ENCODE results near the gene CD22.

CD22 gene

DNA sequence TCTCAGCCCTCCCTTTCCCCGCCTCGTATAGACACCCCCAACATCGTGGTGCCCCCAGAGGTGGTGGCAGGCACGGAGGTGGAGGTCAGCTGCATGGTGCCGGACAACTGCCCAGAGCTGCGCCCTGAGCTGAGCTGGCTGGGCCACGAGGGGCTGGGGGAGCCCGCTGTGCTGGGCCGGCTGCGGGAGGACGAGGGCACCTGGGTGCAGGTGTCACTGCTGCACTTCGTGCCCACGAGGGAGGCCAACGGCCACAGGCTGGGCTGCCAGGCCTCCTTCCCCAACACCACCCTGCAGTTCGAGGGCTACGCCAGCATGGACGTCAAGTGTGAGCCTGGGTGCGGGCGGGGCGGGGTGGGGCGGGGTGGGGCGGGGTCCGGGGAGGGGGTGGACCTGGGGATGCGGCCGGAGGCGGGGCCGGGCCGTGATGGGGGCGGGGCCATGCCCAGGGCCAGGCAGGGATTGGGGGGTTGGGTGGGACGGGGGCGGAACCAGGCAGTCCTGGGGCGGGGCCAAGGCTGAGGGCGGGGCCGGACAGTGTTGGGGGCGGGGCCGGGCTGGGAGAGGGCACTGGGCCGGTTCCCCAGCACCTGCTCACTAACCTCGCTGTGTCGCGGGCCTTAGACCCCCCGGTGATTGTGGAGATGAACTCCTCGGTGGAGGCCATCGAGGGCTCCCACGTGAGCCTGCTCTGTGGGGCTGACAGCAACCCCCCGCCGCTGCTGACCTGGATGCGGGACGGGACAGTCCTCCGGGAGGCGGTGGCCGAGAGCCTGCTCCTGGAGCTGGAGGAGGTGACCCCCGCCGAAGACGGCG is 29.3 kb upstream of the CD22 start:
- H3K4me1 ChIP-seq (ENCODE audit: insufficient read depth, low read length): no peaks in the 10 kb centered on the region
- no peak overlapping the region for H3K4me3 ChIP-seq (ENCODE audit: low read length)
- no peaks in the 10 kb centered on the region for H3K9me3 ChIP-seq (ENCODE audit: low read length)
- no peak overlapping the region for H2AFZ ChIP-seq (ENCODE audit: low read depth, low read length)
- H3K27me3 ChIP-seq (ENCODE audit: insufficient read depth, low read length): peaks cover 3% of the 10 kb centered on the region
- no peaks in the 10 kb centered on the region for H3K36me3 ChIP-seq (ENCODE audit: insufficient read depth, low read length)

DNA sequence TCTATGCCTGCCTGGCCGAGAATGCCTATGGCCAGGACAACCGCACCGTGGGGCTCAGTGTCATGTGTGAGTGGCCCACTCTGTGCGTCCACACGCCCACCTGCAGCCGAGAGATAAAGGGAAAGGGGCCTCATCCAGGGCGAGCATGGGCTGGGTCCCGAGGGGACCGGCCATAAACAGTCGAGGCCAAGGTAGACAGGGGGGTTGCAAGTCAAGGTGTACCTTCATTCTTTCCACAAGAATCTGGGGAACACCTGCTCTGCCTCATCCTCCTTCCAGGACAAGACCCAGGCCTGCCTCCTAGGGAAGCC is 28.7 kb upstream of the CD22 start:
- H3K27me3 ChIP-seq (ENCODE audit: insufficient read depth, low read length): peaks cover 3% of the 10 kb centered on the region

DNA sequence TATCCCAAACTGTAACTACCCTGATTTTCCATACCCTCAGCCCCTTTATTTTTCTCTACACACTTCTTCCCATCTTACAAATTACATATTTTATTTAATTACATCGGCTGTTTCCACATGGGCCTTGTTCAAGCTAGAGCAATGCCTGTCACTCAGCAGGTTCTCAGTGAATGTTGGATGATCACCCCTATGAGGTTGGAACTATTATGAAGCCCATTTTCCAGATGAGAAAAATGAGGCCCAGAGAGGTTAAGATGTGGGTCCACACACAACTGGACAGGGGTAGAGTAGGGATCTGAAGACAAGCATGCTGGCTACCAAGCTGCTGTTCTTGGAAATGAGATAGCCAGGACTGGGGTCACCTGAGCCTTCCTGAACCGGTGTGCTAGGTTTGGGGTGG is 27.0 kb upstream of the CD22 start:
- H3K36me3 ChIP-seq (ENCODE audit: insufficient read depth, low read length): no peaks in the 10 kb centered on the region
- H3K9me3 ChIP-seq (ENCODE audit: low read length): no peaks in the 10 kb centered on the region
- H2AFZ ChIP-seq (ENCODE audit: low read depth, low read length): no peak overlapping the region
- H3K4me1 ChIP-seq (ENCODE audit: insufficient read depth, low read length): no peaks in the 10 kb centered on the region
- H3K4me3 ChIP-seq (ENCODE audit: low read length): no peak overlapping the region
- H3K27me3 ChIP-seq (ENCODE audit: insufficient read depth, low read length): no peaks in the 10 kb centered on the region

More for the DNA sequence above, 28.7 kb upstream of the CD22 start:
- Histone ChIP-seq H3K36me3 (ENCODE audit: insufficient read depth, low read length) (no peaks in the 10 kb centered on the region), H2AFZ (ENCODE audit: low read depth, low read length) (no peak overlapping the region), H3K9me3 (ENCODE audit: low read length) (no peaks in the 10 kb centered on the region), H3K4me3 (ENCODE audit: low read length) (no peak overlapping the region), H3K4me1 (ENCODE audit: insufficient read depth, low read length) (no peaks in the 10 kb centered on the region)

GRCh38 chr19:35302446-35302845 is 26.5 kb upstream of the CD22 start:
- no peak overlapping the region for H3K4me3 ChIP-seq (ENCODE audit: low read length)
- no peak overlapping the region for H2AFZ ChIP-seq (ENCODE audit: low read depth, low read length)
- H3K9me3 ChIP-seq (ENCODE audit: low read length): no peaks in the 10 kb centered on the region
- H3K27me3 ChIP-seq (ENCODE audit: insufficient read depth, low read length): no peaks in the 10 kb centered on the region
- no peaks in the 10 kb centered on the region for H3K4me1 ChIP-seq (ENCODE audit: insufficient read depth, low read length)
- no peaks in the 10 kb centered on the region for H3K36me3 ChIP-seq (ENCODE audit: insufficient read depth, low read length)

DNA sequence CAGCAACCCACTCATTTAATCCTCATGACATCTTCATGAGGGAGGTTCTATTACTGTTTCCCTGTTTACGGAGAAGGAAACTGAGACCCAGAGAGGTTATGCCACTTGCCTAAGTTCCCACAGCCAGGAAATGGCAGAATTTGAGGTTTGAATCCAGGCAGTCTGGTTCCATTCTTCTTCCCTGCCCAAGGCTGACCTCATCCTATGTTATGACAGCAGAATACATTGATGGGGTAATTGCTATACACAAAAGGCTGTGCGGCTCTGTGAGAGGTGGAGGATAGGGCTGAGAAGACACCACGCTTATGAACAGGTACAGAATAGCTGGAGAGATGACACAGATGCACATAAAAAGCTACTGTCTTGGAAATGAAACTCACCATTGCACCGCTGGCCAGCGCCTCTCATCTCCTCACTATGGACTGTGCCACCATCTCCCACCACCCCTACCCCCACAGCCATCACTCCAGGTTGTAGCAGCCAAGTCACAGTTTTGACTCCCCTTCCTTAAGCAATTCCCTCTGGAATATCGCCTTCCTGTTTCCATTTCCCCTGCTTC is 25.6 kb upstream of the CD22 start:
- Histone ChIP-seq H3K9me3 (ENCODE audit: low read length) (no peaks in the 10 kb centered on the region), H3K4me1 (ENCODE audit: insufficient read depth, low read length) (no peaks in the 10 kb centered on the region), H2AFZ (ENCODE audit: low read depth, low read length) (no peak overlapping the region), H3K27me3 (ENCODE audit: insufficient read depth, low read length) (no peaks in the 10 kb centered on the region), H3K4me3 (ENCODE audit: low read length) (no peak overlapping the region), H3K36me3 (ENCODE audit: insufficient read depth, low read length) (no peaks in the 10 kb centered on the region)

- Histone ChIP-seq H3K4me1 (ENCODE audit: insufficient read depth, low read length) (no peaks in the 10 kb centered on the region), H2AFZ (ENCODE audit: low read depth, low read length) (no peak overlapping the region), H3K9me3 (ENCODE audit: low read length) (no peaks in the 10 kb centered on the region), H3K4me3 (ENCODE audit: low read length) (no peak overlapping the region), H3K27me3 (ENCODE audit: insufficient read depth, low read length) (no peaks in the 10 kb centered on the region), H3K36me3 (ENCODE audit: insufficient read depth, low read length) (no peaks in the 10 kb centered on the region)
Measured at GRCh38 chr19:35304036-35304435, 25.0 kb upstream of the CD22 start.

- Histone ChIP-seq H3K36me3 (ENCODE audit: insufficient read depth, low read length) (no peaks in the 10 kb centered on the region), H3K27me3 (ENCODE audit: insufficient read depth, low read length) (no peaks in the 10 kb centered on the region), H3K4me3 (ENCODE audit: low read length) (no peak overlapping the region), H3K4me1 (ENCODE audit: insufficient read depth, low read length) (no peaks in the 10 kb centered on the region), H3K9me3 (ENCODE audit: low read length) (no peaks in the 10 kb centered on the region), H2AFZ (ENCODE audit: low read depth, low read length) (no peak overlapping the region)
Measured at GRCh38 chr19:35305181-35305580, 23.8 kb upstream of the CD22 start.

GRCh38 chr19:35306473-35307246 is 22.3 kb upstream of the CD22 start:
- no peak overlapping the region for H2AFZ ChIP-seq (ENCODE audit: low read depth, low read length)
- no peak overlapping the region for H3K4me3 ChIP-seq (ENCODE audit: low read length)
- no peaks in the 10 kb centered on the region for H3K36me3 ChIP-seq (ENCODE audit: insufficient read depth, low read length)
- no peaks in the 10 kb centered on the region for H3K4me1 ChIP-seq (ENCODE audit: insufficient read depth, low read length)
- H3K27me3 ChIP-seq (ENCODE audit: insufficient read depth, low read length): no peaks in the 10 kb centered on the region
- no peaks in the 10 kb centered on the region for H3K9me3 ChIP-seq (ENCODE audit: low read length)

GRCh38 chr19:35307931-35308330 is 21.1 kb upstream of the CD22 start:
- H3K36me3 ChIP-seq (ENCODE audit: insufficient read depth, low read length): no peaks in the 10 kb centered on the region
- no peaks in the 10 kb centered on the region for H3K27me3 ChIP-seq (ENCODE audit: insufficient read depth, low read length)
- no peak overlapping the region for H2AFZ ChIP-seq (ENCODE audit: low read depth, low read length)
- H3K9me3 ChIP-seq (ENCODE audit: low read length): no peaks in the 10 kb centered on the region
- H3K4me1 ChIP-seq (ENCODE audit: insufficient read depth, low read length): no peaks in the 10 kb centered on the region
- no peak overlapping the region for H3K4me3 ChIP-seq (ENCODE audit: low read length)

- Histone ChIP-seq H3K9me3 (ENCODE audit: low read length) (no peaks in the 10 kb centered on the region), H2AFZ (ENCODE audit: low read depth, low read length) (no peak overlapping the region), H3K27me3 (ENCODE audit: insufficient read depth, low read length) (peaks cover 3% of the 10 kb centered on the region), H3K4me3 (ENCODE audit: low read length) (no peak overlapping the region), H3K36me3 (ENCODE audit: insufficient read depth, low read length) (no peaks in the 10 kb centered on the region), H3K4me1 (ENCODE audit: insufficient read depth, low read length) (no peaks in the 10 kb centered on the region)
Measured at GRCh38 chr19:35308910-35309309, 20.1 kb upstream of the CD22 start.

GRCh38 chr19:35309481-35310279 is 19.3 kb upstream of the CD22 start:
- H2AFZ ChIP-seq (ENCODE audit: low read depth, low read length): no peak overlapping the region
- peaks cover 3% of the 10 kb centered on the region for H3K27me3 ChIP-seq (ENCODE audit: insufficient read depth, low read length)
- H3K9me3 ChIP-seq (ENCODE audit: low read length): no peaks in the 10 kb centered on the region
- H3K4me3 ChIP-seq (ENCODE audit: low read length): no peak overlapping the region
- H3K4me1 ChIP-seq (ENCODE audit: insufficient read depth, low read length): no peaks in the 10 kb centered on the region
- H3K36me3 ChIP-seq (ENCODE audit: insufficient read depth, low read length): no peaks in the 10 kb centered on the region

GRCh38 chr19:35310331-35310730 is 18.7 kb upstream of the CD22 start:
- Histone ChIP-seq H2AFZ (ENCODE audit: low read depth, low read length) (no peak overlapping the region), H3K4me1 (ENCODE audit: insufficient read depth, low read length) (no peaks in the 10 kb centered on the region), H3K4me3 (ENCODE audit: low read length) (no peak overlapping the region)

More at GRCh38 chr19:35310331-35310730, 18.7 kb upstream of the CD22 start:
- Histone ChIP-seq H3K36me3 (ENCODE audit: insufficient read depth, low read length) (no peaks in the 10 kb centered on the region), H3K9me3 (ENCODE audit: low read length) (no peaks in the 10 kb centered on the region), H3K27me3 (ENCODE audit: insufficient read depth, low read length) (peaks cover 3% of the 10 kb centered on the region)

Measured in neuron (in vitro differentiated cells).